ENCODE data around the gene RING1.
A peak's percentile ranks its signal among the peaks of the same experiment; 100 is the strongest.

The RING1 gene

DNA sequence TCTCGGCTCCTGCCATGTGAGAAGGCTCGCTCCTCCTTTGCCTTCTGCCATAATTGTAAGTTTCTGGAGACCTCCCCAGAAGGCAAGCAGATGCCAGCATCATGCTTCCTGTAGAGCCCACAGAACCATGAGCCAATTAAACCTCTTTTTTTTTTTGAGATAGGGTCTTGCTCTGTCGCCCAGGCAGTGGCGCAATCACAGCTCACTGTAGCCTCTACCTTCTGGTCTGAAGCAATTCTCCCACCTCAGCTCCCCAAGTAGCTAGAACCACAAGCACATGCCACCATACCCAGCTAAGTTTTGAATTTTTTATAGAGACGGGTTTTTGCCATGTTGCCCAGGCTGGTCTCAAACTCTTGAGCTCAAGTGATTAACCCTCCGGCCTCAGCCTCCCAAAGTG, 28.6 kb downstream of the RING1 start:
- ChIA-PET CTCF (interaction anchor here (0.9 to 8.5 kb wide), 3 partner anchors 9 to 78 kb away, joined by 3 to 82 read pairs (median 3); no protein-coding TSS in a partner anchor), POLR2A (interaction anchor here (0.6 kb wide), 1 partner anchor 84 kb away, joined by 4 read pairs; no protein-coding TSS in a partner anchor)
- TF ChIP-seq, protein P1, sequence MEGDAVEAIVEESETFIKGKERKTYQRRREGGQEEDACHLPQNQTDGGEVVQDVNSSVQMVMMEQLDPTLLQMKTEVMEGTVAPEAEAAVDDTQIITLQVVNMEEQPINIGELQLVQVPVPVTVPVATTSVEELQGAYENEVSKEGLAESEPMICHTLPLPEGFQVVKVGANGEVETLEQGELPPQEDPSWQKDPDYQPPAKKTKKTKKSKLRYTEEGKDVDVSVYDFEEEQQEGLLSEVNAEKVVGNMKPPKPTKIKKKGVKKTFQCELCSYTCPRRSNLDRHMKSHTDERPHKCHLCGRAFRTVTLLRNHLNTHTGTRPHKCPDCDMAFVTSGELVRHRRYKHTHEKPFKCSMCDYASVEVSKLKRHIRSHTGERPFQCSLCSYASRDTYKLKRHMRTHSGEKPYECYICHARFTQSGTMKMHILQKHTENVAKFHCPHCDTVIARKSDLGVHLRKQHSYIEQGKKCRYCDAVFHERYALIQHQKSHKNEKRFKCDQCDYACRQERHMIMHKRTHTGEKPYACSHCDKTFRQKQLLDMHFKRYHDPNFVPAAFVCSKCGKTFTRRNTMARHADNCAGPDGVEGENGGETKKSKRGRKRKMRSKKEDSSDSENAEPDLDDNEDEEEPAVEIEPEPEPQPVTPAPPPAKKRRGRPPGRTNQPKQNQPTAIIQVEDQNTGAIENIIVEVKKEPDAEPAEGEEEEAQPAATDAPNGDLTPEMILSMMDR (IDR thresholded peaks at IDR 0.05; ENCODE audit: control extremely low read depth, extremely low read depth, low read depth, missing control alignments): no peak
- no peak for DNase-seq (ENCODE audit: extremely low spot score)

DNA sequence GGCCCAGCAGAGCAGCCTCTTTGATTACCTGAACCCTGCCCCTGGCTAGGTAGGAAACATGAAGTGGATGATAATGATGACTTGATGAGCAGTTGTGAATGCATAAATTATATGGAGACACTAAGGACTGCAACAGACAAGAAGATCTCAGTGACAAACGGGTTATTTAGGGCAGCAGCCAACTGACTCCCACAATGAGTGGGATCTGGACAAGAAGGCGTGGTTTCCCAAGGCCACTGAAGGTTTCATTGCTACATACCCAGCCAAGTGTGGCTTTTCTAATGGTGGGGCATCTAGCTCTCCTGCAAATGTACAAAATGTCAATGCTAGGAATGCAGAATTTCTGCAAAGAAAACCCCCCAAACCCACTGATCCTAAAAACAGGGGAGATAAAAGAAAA, 29.4 kb downstream of the RING1 start:
- TF ChIP-seq, protein P1 (IDR thresholded peaks at IDR 0.05; ENCODE audit: control extremely low read depth, extremely low read depth, low read depth, missing control alignments): no peak
- CTCF ChIA-PET: interaction anchor here (8.5 kb wide), 1 partner anchor 11 kb away, joined by 82 read pairs; no protein-coding TSS in a partner anchor
- DNase-seq (ENCODE audit: extremely low spot score): no peak
- POLR2A ChIA-PET: no interaction called here

DNA sequence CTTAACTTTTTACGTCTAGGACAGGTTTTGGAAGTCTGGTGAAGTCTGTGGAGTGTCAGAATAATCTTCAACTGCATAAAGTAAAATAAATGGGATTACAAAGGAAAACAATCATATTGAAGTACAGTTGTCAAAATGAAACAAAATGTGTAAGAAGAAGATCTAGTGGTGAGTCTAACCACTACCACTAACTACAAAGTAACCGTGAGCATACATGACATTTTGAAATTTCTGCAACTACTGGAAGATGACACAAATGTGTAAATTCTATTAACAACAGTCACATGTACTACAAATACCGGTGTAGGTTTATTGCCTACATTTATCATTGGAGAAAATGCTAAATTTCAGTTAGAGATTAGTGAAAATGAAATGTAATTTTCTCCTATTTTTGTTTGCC, 33.7 kb downstream of the RING1 start:
- TF ChIP-seq, protein P1 (IDR thresholded peaks at IDR 0.05; ENCODE audit: control extremely low read depth, extremely low read depth, low read depth, missing control alignments): no peak
- ChIA-PET CTCF (interaction anchor here (8.5 kb wide), 1 partner anchor 6 kb away, joined by 82 read pairs; no protein-coding TSS in a partner anchor), POLR2A (no interaction called here)
- DNase-seq (ENCODE audit: extremely low spot score): no peak

DNA sequence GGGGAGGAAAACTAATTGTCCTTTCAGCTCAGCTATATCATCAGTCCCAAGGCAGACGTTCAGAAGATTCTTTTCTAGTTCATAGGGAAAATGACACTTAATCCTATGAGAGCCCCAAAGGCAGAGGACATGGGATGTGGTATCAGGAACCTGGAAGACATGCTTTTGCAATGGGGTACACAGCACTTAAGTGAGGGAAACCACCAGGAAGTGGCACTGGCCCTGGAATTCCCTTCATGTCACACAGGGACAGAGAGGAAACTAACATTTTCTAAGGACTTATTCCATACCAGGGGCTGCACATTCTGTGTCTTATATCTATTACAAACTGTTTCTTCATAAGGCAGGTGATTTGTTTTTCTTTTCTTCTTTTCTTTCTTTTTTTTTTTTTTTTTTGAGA, 35.2 kb downstream of the RING1 start:
- ChIA-PET POLR2A (interaction anchor here (0.7 kb wide), 1 partner anchor 85 kb away, joined by 3 read pairs; no protein-coding TSS in a partner anchor), CTCF (interaction anchor here (0.9 kb wide), 1 partner anchor 129 kb away, joined by 4 read pairs; no protein-coding TSS in a partner anchor)
- TF ChIP-seq, protein P1 (IDR thresholded peaks at IDR 0.05; ENCODE audit: control extremely low read depth, extremely low read depth, low read depth, missing control alignments): no peak
- no peak for DNase-seq (ENCODE audit: extremely low spot score)

DNA sequence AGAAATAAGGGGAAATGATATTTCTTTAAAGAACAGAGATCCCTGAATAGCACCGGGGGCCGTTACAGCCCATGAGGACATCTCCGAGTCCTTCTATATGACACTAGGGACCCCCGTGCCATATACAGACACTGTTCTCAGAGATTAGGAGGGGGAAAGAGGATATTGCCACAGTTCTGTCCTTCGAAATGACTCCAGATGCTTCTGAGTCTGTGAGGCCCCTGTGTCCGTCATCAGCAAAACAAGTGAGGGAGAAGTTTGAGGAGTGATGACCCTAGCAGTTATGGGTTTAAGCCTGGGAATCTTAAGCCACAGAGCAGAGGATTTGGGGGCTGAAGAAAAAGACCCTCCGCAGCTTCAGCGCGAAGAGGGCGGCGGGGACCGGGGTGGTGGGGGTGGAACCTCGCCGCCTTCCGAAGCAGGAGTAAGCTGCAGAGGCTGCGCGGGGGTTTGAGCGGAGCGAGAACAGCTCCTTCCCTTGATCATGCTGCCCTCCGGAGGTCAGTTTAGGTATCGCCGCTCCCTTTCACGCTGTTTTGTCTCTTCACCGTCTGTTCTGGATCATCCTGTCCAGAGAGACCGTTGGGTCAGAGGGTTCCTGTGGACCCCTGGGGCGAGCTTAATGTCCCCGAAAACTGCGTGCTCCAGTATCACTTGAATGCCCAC, 39.8 kb downstream of the RING1 start:
- TF ChIP-seq, protein P1 (IDR thresholded peaks at IDR 0.05; ENCODE audit: control extremely low read depth, extremely low read depth, low read depth, missing control alignments): peak; percentile 91
- DNase-seq (ENCODE audit: extremely low spot score): peak; percentile 80
- ChIA-PET CTCF (interaction anchor here (0.6 to 7.7 kb wide), 64 partner anchors 9 to 403 kb away, joined by 3 to 82 read pairs (median 4); partner anchors contain the start of genes B3GALT4, CUTA, HSD17B8 and PFDN6), POLR2A (interaction anchor here (0.6 to 2.2 kb wide), 9 partner anchors 24 to 1277 kb away, joined by 3 to 10 read pairs (median 3); partner anchors contain the start of genes RPS18 and VPS52)

DNA sequence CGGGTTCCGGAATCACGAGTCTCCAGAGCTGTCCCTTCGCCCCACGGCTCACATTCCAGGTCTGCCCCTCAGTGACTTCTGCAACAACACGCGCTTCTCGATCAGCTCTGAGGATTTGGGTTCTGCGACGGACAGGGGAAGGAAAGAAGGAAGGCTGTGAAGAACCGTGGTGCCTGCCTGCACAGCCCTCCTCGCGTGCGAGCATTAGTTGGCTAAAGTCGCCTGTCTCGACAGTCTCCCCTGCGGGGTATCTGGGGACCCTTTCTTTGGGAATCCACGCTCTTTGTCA, 40.3 kb downstream of the RING1 start:
- POLR2A ChIA-PET: interaction anchor here (0.5 to 2.2 kb wide), 6 partner anchors 23 to 810 kb away, joined by 3 to 10 read pairs (median 6); partner anchors contain the start of genes RPS18 and VPS52

More for the DNA sequence above, 40.3 kb downstream of the RING1 start:
- TF ChIP-seq, protein P1 (IDR thresholded peaks at IDR 0.05; ENCODE audit: control extremely low read depth, extremely low read depth, low read depth, missing control alignments): no peak
- CTCF ChIA-PET: interaction anchor here (0.7 to 7.7 kb wide), 59 partner anchors 9 to 403 kb away, joined by 3 to 82 read pairs (median 5); partner anchors contain the start of genes B3GALT4, CUTA, HSD17B8 and PFDN6
- no peak for DNase-seq (ENCODE audit: extremely low spot score)

Measured in GM10248 (cell line).